Neural progenitor cell (in vitro differentiated cells): ENCODE results near the gene ABAT.

ENCODE experiments used
- CTCF ChIP-seq: fragments of 200-600 bp; sonication (generic); IDR thresholded peaks from 2 replicates; pipeline ENCODE4 v1.5.1; 2017; ENCODE audit warnings: antibody characterized with exemption, mild to moderate bottlenecking
- EZH2phosphoT487 ChIP-seq: fragments of 200-600 bp; sonication (generic); IDR thresholded peaks from 2 replicates; pipeline ENCODE4 v1.6.1; 2017; ENCODE audit warnings: antibody characterized with exemption

GRCh38 chr16:8634991-8635736 lies 39.3 kb upstream of the ABAT start:
- TF ChIP-seq CTCF (peak; percentile 98), EZH2phosphoT487 (no peak)
